Peyer's patch (tissue), 4 donors: Measurements from ENCODE around the gene MED8.
"Not testable (repeated sequence)": the region's sequence is repeated elsewhere in the genome, so short reads cannot be mapped to it uniquely, and the experiment has no call there.

Experiments used
- CTCF ChIP-seq, 6 experiments: fragments of 450-650 bp in 4 of 6; fragments of 200-600 bp in 2 of 6; sonication (generic) in 1 of 6; IDR thresholded peaks; one replicate each; pipeline ENCODE4 v1.5.1; 2017 to 2019; ENCODE audit warnings: antibody characterized with exemption in 6 of 6, mild to moderate bottlenecking in 3 of 6, moderate library complexity in 1 of 6
- POLR2A ChIP-seq, 2 donors: fragments of 450-650 bp; IDR thresholded peaks; one replicate each; pipeline ENCODE4 v1.5.1; 2017; ENCODE audit warnings: antibody characterized with exemption in 2 of 2, mild to moderate bottlenecking in 2 of 2, moderate library complexity in 2 of 2

GRCh38 chr1:43400441-43400840 lies 10.8 kb upstream of the MED8 start:
- TF ChIP-seq CTCF, POLR2A (IDR thresholded peaks at IDR 0.05): not testable (repeated sequence)
